NCI-H146 (cell line): ENCODE data around the gene ARHGEF4.
"Not testable (repeated sequence)": the region's sequence is repeated elsewhere in the genome, so short reads cannot be mapped to it uniquely, and the experiment has no call there.

ENCODE experiments used
- DNase-seq: peaks from one replicate; lab custom pipeline; 2025; lab: John Stamatoyannopoulos, UW

The ARHGEF4 gene

DNA sequence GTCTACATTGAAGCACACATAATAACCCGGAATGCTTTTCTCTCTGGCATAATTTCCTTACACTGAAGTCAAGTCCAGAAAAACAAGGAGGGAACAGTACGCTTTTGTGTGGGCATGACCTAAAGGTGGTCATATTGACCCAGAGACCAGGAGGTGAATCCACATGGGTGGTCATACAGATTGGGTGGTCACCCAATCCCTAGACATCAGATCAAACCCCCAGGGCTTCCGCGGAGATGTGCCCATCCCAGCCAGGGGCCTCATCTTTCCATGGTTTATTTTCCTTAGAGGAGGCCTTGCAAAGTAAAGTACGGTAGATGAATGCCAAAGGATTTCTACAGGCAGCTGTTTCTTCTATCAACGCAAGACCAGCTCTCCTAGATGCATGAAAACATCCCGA is 217.8 kb downstream of the ARHGEF4 start:
- DNase-seq = no peak

- no peak for DNase-seq
Observed at GRCh38 chr2:131055169-131056065, 218.7 kb downstream of the ARHGEF4 start.

- DNase-seq = no peak
Observed at GRCh38 chr2:131056204-131056931, 219.7 kb downstream of the ARHGEF4 start.

DNA sequence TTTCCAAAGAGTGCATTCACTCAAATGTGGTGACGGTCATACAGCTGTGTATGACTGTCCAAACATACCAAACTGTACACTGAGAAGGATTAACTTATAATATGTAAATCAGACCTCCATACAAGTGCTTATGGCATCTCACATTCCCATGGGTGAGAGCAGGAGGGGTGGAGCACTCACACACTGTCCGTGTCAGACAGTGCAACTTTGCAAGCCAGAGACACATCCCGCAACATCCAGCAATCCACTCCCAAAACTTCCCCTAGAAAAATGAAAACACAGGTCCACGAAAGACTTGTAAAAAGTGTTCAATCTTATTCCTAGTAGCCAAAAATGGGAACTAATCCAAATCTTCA is 220.2 kb downstream of the ARHGEF4 start:
- no peak for DNase-seq

GRCh38 chr2:131058214-131058843 is 221.6 kb downstream of the ARHGEF4 start:
- DNase-seq = no peak

GRCh38 chr2:131058920-131059319 is 222.2 kb downstream of the ARHGEF4 start:
- no peak for DNase-seq

GRCh38 chr2:131063501-131064283 is 227.0 kb downstream of the ARHGEF4 start:
- no peak for DNase-seq

GRCh38 chr2:131064589-131065512 is 228.1 kb downstream of the ARHGEF4 start:
- DNase-seq = no peak

DNA sequence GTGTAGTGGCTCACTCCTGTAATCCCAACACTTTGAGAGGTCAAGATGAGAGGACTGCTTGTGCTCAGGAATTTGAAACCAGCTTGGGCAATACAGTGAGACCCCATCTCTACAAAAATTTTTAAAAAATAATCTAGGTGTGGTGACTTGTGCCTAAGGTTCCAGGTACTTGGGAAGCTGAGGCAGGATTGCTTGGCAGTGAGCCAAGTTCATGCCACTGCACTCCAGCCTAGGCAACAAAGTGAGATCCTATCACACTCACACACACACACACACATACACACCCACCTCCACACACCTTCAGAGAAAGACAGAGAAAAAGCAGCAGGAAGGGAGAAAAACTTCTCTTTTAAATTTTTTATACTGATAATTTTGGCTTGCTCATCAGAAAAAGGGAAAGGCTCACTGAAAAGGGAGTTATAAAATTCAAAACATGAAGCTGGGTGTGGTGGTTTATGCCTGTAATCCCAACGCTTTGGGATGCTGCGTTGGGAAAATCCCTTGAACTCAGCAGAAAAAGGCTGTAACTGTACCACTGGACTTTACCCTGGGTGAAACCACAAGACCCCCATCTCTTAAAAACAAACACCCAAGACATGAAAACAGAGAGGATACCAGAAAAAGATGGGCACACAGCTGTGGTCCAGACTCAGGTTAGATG is 230.9 kb downstream of the ARHGEF4 start:
- DNase-seq = no peak

- not testable (repeated sequence) for DNase-seq
Observed at GRCh38 chr2:131068172-131068571, 231.5 kb downstream of the ARHGEF4 start.

DNA sequence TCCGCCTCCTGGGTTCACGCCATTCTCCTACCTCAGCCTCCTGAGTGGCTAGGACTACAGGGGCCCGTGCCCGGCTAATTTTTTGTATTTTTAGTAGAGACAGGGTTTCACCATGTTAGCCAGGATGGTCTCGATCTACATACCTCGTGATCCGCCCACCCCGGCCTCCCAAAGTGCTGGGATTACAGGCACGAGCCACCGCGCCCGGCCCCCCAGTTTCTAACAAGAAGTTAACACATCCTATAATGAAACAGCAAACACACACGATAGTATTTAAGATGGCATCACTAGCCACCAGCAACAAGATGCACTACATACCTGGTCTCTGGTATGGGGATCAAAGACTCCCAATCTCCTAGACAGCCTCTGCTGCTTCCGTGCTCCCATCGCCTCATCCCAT is 238.9 kb downstream of the ARHGEF4 start:
- not testable (repeated sequence) for DNase-seq

GRCh38 chr2:131076707-131077106 is 240.0 kb downstream of the ARHGEF4 start:
- DNase-seq = no peak

DNA sequence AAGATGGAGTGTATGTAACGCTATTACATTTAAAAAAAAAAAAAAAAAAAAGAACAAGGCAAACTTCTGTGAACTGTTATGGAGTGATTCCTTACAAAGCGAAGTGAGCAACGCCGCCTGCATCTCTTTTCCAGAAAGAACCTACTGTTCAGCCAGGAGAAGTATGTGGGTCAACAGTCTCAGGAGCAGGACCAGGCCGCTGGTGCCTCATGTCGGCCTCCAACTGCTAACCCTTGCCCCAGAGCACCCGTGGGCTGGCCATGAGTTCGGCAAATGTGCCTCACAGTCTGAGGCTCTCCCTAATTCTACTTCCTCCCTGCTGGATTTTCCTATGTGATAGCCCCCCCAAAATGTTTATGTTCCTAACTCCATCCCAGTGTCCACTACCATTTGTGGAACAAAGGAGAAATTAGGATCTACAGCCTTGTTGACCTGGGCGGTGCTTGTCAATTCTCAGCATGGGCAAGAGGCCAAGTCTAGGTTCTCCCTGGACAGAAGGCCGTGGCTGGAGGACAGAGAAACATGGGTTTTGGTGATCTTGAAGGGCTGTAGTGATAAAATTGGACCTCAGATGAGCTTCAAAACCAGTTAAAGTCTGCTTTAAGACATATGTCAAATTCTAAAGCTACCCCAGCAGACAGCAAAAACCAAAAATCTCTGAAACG is 240.6 kb downstream of the ARHGEF4 start:
- no peak for DNase-seq

DNA sequence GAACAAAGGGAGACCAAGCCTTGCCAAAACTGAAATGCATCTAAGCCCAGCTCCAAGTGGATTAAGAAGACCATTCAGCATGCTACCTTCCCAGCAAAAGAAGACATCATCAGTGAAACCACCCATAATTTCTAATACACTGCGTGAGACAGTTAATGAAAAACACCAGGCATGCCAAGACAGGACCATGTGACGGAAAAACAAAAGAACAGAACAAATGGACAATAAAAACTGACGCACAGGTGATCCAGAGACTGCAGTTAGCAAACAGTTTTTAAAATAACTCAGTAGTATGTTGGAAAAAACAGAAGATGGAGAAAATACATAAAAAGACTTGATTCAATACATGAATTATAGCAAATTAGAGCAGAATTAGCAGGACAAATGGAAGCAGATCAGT is 241.3 kb downstream of the ARHGEF4 start:
- peak; percentile 50 for DNase-seq

DNA sequence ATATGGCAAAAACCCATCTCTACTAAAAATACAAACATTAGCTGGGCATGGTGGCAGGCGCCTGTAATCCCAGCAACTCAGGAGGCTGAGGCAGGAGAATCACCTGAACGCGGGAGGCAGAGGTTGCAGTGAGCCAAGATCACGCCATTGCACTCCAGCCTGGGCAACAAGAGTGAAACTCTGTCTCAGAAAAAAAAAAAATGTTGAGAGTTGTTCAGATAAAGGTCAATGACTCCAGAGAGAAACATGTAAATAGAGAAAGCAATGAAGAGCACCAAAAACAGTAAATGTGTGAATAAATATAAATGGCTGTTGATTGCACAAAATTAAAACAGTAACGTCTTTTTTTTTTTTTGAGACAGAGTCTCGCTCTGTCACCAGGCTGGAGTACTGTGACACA is 243.2 kb downstream of the ARHGEF4 start:
- not testable (repeated sequence) for DNase-seq

DNA sequence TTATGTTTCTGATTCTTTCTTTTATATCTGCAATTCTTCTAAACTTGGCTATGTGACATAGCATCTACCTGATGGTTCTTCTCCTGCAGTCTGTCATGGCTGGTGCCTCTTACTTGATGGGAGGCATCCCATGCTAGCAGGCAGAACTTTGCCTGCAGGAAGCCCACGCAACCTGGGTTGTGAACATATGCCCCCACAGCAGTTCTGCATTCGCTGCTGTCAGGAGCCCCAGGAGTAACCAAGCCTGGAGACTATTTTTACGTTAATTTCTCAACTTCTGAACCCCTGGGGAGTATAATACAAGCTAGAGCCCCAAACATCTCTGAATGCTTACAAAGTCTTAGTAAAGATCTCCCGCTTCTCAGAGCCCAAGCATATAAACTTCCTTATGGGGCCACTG is 244.5 kb downstream of the ARHGEF4 start:
- DNase-seq = no peak

- no peak for DNase-seq
Observed at GRCh38 chr2:131085646-131086045, 248.9 kb downstream of the ARHGEF4 start.

GRCh38 chr2:131092458-131093005 is 255.8 kb downstream of the ARHGEF4 start:
- no peak for DNase-seq

DNA sequence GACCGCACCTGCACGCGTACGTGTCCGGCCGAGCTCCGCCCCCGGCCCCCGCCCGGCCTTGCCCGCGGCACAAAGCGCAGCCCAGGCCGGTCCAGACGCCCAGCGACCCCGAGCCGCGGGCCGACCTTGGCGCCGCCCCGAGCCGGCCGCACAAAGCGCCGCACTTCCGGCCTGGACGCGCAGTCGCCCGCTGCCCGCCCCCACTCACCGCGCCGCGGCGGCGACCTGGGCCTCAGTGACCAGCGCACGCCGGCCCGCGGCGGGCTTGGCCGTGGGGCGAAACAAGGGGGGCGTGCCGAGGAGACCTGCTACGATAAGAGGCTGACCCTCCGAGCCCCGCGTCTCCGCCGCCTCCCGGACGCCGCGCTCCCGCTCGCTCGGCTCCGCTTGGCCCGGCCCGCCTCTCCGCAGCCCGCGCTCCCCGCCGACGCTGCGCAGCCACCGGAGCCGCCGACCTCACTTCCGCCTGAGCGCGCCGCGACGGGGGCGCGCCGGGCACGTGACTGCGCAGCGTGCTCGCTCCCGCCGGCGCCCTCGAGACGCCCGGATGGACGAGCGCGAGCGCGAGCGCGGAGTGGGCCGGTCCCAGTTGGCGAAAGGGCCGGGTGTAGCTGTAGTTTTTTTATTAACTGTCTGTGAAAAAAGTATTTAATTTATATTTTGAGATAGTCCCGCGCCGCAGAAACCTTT is 256.4 kb downstream of the ARHGEF4 start, which contains the start of gene FAM168B:
TSS of gene FAM168B (minus strand) at position 455 of the 690 bp plus-strand sequence. CDS start 10,814 bp downstream, outside the sequence.
- DNase-seq = peak; percentile 90
